GM20431 (cell line): ENCODE data around the gene CYTIP.
"Not testable (repeated sequence)": the region's sequence is repeated elsewhere in the genome, so short reads cannot be mapped to it uniquely, and the experiment has no call there.

ENCODE experiments used
- in situ Hi-C: fragments of 300-500 bp; cut with MseI, MboI; formaldehyde crosslinking; loops from one replicate; pipeline ENCODE4 v1.15.0; 2020; ENCODE audit warnings: low sequenced_read_pairs; ENCODE audit not compliant: unreplicated experiment

CYTIP gene

GRCh38 chr2:157386747-157387146, 57.1 kb downstream of the CYTIP start:
- in situ Hi-C loops = no loop called here

GRCh38 chr2:157386247-157386646, 57.6 kb downstream of the CYTIP start:
- in situ Hi-C loops = no loop called here

- in situ Hi-C loops = no loop called here
These were observed 66.0 kb downstream of the CYTIP start for GRCh38 chr2:157377861-157378260.

- in situ Hi-C loops = no loop called here
These were observed 67.8 kb downstream of the CYTIP start for GRCh38 chr2:157376041-157376440.

- in situ Hi-C loops = no loop called here
These were observed 68.5 kb downstream of the CYTIP start for GRCh38 chr2:157375384-157375783.

GRCh38 chr2:157368508-157368907, 75.4 kb downstream of the CYTIP start:
- in situ Hi-C loops = not testable (repeated sequence)

GRCh38 chr2:157367704-157368103, 76.2 kb downstream of the CYTIP start:
- in situ Hi-C loops = no loop called here
